Measurements from ENCODE around the gene AKAP17A. TPM values are rescaled to one million over a fixed set of nuclear protein-coding genes. Genes with fewer than 3 reads are reported as not detected.
"Not testable (repeated sequence)": the region's sequence is repeated elsewhere in the genome, so short reads cannot be mapped to it uniquely, and the experiment has no call there.

The AKAP17A gene
- total RNA-seq, 1 experiment from 2014 or later: 26.9 TPM

DNA sequence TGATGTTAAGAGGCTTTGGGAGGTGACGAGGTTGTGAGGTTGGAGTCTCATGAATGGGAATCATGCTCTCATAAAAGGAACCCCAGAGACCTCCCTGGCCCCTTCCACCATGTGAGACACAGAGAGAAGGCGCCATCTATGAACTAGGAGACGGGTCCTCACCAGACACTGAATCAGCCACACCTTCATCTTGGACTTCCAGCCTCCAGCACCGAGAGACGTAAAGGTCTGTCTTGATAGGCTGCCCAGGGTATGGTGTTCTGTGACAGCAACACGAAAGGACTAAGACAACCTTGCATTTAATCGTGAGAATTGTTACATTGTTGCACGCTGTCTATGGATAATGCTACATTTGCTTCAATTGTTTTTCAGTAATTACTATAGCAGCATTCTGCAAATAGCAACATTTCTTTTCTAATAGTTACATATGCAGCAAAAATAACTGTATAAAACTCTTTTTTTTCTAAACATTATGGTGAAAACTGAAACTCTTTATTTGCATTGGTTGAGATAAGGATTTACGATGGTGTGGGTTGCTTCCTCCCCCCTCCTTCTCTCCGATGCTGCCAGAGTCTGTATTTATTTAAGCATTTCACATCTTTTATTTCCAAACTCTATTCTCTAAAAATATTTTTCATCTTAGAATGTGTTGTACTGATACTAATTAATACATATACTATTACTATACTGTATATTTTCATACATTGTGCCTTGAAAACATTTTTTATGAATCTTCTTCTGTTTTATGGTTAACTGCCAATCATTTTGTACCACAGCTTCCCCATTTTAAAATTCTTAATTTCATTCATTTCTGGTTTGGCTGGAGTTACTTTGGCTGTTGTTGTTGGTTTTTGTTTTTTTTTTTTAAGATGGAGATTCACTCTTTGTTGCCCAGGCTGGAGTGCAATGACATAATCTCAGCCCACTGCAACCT, 26.4 kb upstream of the AKAP17A start:
- no peak overlapping the region for H3K27ac ChIP-seq
- DNase-seq (ENCODE audit: low read depth in 1 of 2, low spot score in 2 of 2): peak in 1 of 2 experiments; percentile 18
- H3K4me1 ChIP-seq (replicated peaks): no peaks in the 10 kb centered on the region
- H3K4me3 ChIP-seq: no peak overlapping the region
- no peaks in the 10 kb centered on the region for H3K27me3 ChIP-seq (replicated peaks)
- H3K9me3 ChIP-seq (replicated peaks): no peaks in the 10 kb centered on the region
- H3K36me3 ChIP-seq: no peaks in the 10 kb centered on the region

DNA sequence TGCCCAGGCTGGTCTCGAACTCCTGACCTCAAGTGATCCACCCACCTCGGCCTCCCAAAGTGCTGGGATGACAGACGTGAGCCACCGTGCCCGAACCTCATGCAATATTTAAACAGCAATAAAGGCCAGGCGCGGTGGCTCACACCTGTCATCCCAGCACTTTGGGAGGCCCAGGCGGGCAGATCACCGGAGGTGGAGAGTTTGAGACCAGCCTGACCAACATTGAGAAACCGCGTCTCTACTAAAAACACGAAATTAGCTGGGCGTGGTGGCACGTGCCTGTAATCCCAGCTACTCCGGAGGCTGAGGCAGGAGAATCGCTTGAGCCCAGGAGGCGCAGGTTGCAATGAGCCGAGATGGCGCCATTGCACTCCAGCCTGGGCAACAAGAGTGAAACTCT, 17.2 kb upstream of the AKAP17A start:
- not testable (repeated sequence) for H3K27ac ChIP-seq; H3K4me1 ChIP-seq (replicated peaks); H3K27me3 ChIP-seq (replicated peaks); H3K4me3 ChIP-seq; H3K9me3 ChIP-seq (replicated peaks); H3K36me3 ChIP-seq
- peak in 1 of 2 experiments; percentile 19 for DNase-seq (ENCODE audit: low read depth in 1 of 2, low spot score in 2 of 2)

DNA sequence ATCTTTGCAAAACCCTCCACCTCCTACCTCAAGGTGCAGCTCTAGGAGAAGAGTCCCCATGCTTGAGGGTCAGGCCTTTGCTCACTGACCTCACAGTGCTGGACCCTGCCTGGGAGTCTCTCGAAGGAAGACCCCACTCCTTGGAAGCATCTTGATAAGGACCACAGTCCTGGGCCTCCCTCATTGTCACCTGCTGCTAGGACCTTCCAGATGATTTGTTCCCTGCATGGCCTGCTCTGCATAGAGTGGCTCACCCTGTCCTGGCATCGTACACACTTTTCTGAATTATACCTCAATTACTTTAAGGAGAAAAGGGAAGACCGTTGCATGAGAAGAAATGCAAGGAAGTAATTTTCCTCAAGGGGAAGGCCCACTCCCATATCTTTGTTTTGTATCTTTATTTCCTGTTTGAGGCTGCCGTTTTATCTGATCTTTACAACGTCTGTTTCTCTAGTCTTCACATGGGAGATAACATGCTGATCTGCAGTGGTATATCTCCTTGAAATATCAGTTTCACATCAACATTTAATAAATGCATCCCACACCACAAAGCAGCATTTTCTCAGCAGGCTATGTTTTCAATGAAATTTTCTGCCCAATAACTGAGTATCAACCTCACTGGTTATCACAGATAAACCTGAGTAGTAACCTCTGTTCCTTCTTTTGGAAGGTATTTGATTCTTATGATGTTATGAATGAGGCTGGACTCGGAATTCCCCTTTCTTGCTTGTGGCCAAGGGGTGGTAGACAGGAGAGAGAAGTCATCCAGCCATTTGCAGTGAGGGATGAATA, 15.0 kb upstream of the AKAP17A start:
- H3K4me1 ChIP-seq (replicated peaks): no peaks in the 10 kb centered on the region
- no peak overlapping the region for H3K27ac ChIP-seq
- H3K27me3 ChIP-seq (replicated peaks): no peaks in the 10 kb centered on the region
- DNase-seq (ENCODE audit: low read depth in 1 of 2, low spot score in 2 of 2): no peak
- no peaks in the 10 kb centered on the region for H3K36me3 ChIP-seq
- H3K4me3 ChIP-seq: no peak overlapping the region
- no peaks in the 10 kb centered on the region for H3K9me3 ChIP-seq (replicated peaks)

DNA sequence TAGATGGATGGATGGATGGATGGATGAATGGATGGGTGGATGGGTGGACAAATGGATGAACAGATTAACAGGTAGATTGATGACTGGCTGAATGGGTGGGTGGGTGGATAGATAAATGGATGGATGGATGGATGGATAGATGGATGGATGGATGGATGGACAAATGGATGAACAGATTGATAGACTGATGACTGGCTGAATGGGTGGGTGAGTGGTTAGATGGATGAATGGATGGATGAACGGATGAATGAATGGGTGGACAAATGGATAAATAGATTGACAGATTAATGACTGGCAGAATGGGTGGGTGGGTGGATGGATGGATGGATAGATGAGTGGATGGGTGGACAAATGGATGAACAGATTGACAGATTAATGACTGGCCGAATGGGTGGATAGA, 13.6 kb upstream of the AKAP17A start:
- Histone ChIP-seq H3K4me1 (replicated peaks) (peaks cover 4% of the 10 kb centered on the region), H3K27ac (no peak overlapping the region), H3K36me3 (no peaks in the 10 kb centered on the region), H3K9me3 (replicated peaks) (no peaks in the 10 kb centered on the region), H3K27me3 (replicated peaks) (no peaks in the 10 kb centered on the region), H3K4me3 (no peak overlapping the region)
- DNase-seq (ENCODE audit: low read depth in 1 of 2, low spot score in 2 of 2): no peak

DNA sequence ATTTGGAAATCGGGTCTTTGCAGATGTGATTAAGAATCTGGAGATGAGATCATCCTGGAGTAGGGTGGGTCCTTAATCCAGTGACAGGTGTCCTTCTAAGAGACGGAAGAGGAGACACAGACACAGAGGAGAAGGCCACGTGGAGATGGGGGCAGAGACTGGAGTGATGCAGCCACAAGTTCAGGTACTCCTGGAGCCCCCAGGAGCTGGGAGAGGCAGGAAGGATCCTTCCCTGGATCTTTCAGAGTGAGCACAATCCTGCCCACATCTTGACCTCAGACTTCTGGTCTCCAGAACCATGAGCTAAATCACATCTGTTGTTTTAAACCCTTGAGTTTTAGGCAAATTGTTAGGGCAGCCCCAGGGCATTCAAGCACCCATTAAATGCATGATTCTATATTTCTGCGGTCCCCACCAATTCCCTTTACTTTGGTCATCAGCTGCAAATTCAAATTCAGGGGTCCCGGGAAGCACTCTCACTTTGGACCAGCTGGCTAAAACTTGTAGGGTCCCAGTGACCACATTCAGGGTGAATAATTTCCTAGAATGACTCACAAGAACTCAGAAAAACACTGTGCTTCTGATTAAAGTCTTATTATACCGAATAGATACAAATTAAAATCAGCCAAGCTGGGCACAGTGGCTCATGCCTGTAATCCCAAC, 12.8 kb upstream of the AKAP17A start:
- DNase-seq (ENCODE audit: low read depth in 1 of 2, low spot score in 2 of 2): no peak
- Histone ChIP-seq H3K4me3 (no peak overlapping the region), H3K9me3 (replicated peaks) (no peaks in the 10 kb centered on the region), H3K27ac (no peak overlapping the region), H3K36me3 (no peaks in the 10 kb centered on the region), H3K27me3 (replicated peaks) (no peaks in the 10 kb centered on the region), H3K4me1 (replicated peaks) (peaks cover 7% of the 10 kb centered on the region)

DNA sequence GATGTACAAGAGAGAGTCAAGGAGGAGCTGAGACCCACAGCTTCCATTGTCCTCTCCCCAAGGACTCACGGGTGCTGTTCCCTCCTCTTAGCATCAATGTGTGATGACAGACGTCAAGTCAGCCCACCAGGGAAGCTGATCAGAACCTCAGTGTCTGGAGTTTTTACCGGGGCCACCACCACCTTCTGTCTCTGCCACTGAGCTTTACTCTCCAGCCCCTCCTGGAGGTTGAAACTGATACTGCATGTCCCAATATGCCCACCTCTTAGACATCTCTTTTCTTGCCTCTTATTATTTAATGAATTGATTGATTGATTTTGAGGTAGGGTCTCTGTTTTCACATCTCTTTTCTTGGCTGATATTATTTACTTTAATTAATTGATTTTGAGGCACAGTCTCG, 10.3 kb upstream of the AKAP17A start:
- DNase-seq (ENCODE audit: low read depth in 1 of 2, low spot score in 2 of 2): peak; percentile 52 to 72

DNA sequence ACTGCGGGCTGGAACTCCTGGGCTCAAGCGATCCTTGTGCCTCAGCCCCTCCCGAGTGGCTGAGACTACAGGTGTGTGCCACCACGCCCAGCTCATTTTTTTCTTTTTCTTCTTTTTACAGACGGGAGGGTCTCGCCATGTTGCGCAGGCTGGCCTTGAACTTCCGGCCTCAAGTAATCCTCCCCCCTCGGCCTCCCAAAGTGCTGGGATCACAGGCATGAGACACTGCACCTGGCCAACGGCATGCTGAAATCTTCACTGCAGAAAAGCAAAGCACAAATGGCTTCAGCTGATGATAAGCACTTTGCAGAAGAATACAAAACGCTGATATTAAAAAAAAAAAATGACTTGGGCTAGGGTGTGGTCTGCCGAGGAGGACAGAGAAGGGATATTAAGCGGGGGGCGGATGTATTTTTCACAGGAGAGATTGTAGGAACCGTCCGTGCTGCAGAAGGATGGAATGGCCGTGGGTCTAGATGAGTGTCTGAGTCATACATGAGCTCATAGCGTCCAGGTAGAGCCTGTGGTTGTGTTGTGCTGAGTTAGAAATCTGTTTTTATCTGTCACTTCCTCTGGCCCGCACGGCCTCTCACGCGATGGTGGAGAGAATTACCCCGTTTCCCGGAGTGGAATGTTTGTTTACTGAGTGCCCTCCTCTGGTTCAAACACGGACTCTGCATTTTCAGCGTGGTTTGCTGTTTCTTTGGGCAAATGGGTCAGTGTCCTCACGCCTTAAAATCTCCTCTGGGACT, 8.5 kb upstream of the AKAP17A start:
- Histone ChIP-seq H3K36me3 (no peaks in the 10 kb centered on the region), H3K4me1 (replicated peaks) (peaks cover 7% of the 10 kb centered on the region), H3K9me3 (replicated peaks) (no peaks in the 10 kb centered on the region), H3K27ac (peak overlapping the region; percentile 53; the same call in 1 of the 2 replicates), H3K4me3 (no peak overlapping the region), H3K27me3 (replicated peaks) (no peaks in the 10 kb centered on the region)
- peak; percentile 80 to 83 for DNase-seq (ENCODE audit: low read depth in 1 of 2, low spot score in 2 of 2)

More for the DNA sequence above, 10.3 kb upstream of the AKAP17A start:
- H3K27ac ChIP-seq: no peak overlapping the region
- no peak overlapping the region for H3K4me3 ChIP-seq
- no peaks in the 10 kb centered on the region for H3K27me3 ChIP-seq (replicated peaks)
- H3K9me3 ChIP-seq (replicated peaks): no peaks in the 10 kb centered on the region
- H3K4me1 ChIP-seq (replicated peaks): peaks cover 7% of the 10 kb centered on the region
- no peaks in the 10 kb centered on the region for H3K36me3 ChIP-seq

DNA sequence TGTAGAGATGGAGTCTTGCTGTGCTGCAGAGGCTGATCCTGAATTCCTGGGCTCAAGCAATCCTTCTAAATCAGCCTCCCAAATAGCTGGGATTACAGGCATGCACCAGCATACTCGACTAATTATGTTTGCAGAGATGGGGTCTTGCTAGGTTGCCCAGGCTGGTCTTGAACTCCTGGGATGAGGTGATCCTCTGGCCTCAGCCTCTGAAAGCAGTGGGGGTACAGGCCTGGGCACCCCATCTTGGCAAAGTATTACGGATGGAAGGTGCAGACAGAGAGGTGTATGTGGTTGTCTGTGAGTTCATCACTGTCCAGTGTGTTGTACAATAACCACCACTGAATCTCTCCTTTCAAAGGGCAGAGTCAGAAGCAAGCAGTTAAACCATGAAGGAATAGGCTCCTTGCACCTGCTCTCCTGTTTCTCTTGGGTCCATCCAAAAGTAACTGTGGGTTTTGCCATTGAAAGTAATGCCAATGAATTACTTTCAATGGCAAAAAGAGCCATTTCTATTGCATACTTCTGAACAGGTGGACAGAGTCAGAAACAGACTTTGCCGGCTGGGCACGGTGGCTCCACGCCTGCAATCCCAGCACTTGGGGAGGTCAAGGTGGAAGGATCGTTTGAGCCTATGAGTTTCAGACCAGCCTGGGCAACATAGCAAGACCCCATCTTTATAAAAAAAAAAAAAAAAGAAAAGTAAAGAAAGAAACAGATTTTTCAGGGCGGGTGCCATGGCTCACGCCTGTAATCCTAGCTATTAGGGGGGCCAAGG, 7.0 kb upstream of the AKAP17A start:
- no peaks in the 10 kb centered on the region for H3K36me3 ChIP-seq
- H3K4me1 ChIP-seq (replicated peaks): peaks cover 7% of the 10 kb centered on the region
- no peak for DNase-seq (ENCODE audit: low read depth in 1 of 2, low spot score in 2 of 2)
- H3K9me3 ChIP-seq (replicated peaks): no peaks in the 10 kb centered on the region
- H3K27me3 ChIP-seq (replicated peaks): no peaks in the 10 kb centered on the region
- H3K27ac ChIP-seq: no peak overlapping the region
- no peak overlapping the region for H3K4me3 ChIP-seq

DNA sequence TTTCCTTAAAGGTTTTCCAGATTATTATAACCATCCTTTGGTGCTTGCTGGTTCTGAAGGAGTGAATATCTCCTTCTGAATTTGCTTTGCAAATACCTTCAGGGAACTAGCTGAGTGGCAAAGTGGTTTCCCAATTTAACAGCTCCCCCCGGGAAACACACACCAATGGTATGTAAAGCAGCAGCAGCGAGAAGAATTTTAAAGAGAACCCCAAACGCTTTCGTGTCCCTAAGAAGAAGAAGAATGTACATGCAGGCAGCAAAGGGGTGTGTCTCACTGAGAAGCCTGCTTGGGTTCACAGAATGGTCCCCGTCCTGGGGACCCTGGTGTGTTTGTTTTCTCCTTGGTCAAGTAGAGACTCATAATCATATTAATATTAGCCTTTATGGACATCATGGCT, 4.2 kb upstream of the AKAP17A start:
- peaks cover 7% of the 10 kb centered on the region for H3K4me1 ChIP-seq (replicated peaks)
- H3K4me3 ChIP-seq: no peak overlapping the region
- DNase-seq (ENCODE audit: low read depth in 1 of 2, low spot score in 2 of 2): no peak
- H3K27ac ChIP-seq: no peak overlapping the region
- H3K9me3 ChIP-seq (replicated peaks): no peaks in the 10 kb centered on the region
- H3K36me3 ChIP-seq: peaks cover 2% of the 10 kb centered on the region
- H3K27me3 ChIP-seq (replicated peaks): no peaks in the 10 kb centered on the region

DNA sequence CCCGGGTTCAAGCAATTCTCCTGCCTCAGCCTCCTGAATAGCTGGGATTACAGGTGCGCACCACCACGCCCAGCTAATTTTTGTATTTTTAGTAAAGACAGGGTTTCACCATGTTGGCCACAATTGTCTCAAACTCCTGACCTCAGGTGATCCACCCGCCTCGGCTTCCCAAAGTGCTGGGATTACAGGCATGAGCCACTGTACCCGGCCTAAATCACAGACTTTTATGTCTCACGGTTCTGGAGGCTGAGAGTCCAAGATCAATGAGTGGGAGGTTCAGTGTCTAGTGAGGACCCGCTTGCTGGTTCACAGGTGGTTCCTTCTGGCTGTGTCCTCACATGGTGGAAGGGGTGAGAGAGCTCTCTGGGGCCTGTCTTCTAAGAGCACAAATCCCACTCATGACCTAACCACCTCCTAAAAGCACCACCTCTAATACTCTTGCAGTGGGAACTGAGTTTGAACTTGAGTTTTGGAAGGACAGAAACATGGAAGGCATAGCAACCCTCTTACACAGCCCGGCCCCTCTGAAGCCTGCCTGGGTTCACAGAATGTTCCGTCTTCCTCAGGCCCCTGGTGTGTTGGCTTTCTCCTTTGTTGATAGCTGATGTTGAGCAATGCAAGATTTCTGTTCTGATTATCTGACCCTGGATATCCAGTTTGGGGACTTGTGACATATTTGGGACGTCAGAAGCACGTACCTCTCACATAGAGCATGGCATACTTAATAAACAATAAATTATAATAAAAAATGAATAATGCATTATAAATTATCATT, 1.9 kb upstream of the AKAP17A start:
- no peaks in the 10 kb centered on the region for H3K27me3 ChIP-seq (replicated peaks)
- H3K4me1 ChIP-seq (replicated peaks): peaks cover 9% of the 10 kb centered on the region
- no peak for DNase-seq (ENCODE audit: low read depth in 1 of 2, low spot score in 2 of 2)
- no peaks in the 10 kb centered on the region for H3K9me3 ChIP-seq (replicated peaks)
- H3K27ac ChIP-seq: no peak overlapping the region
- no peak overlapping the region for H3K4me3 ChIP-seq
- peaks cover 25% of the 10 kb centered on the region for H3K36me3 ChIP-seq

DNA sequence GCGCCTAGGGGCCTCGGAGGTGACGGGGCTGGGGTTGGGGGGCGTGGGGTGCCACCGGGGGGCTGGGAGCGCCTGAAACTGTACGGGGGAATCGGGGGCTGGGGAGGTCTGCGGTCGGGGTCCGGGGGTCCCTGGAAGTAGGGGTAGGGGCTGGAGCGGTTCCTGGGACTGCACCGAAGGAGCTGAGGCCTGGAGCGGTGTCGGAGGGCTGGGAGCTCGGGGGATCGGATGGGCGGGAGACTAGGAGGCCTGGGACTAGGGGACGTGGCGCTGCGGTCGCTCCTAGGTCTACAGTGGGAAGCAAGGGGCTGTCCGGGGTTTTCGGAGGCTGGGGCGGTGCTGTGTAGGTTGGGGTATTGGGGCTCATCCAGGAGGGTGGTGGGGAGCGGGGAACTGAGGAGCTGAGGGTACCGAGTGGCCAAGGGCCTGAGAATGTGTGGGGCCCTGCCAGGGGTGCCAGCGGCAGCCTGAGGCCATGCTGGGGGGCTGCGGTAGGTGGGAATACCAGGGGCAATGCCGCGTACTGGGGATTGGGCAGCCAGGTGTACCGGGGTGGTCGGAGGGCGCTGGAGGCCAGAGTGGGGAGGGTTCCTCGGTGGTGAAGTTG, 562 bp downstream of the AKAP17A start:
- H3K4me3 ChIP-seq: peak overlapping the region; percentile 83

More for the DNA sequence above, 562 bp downstream of the AKAP17A start:
- Histone ChIP-seq H3K9me3 (replicated peaks) (no peaks in the 10 kb centered on the region), H3K27me3 (replicated peaks) (no peaks in the 10 kb centered on the region), H3K27ac (peak overlapping the region; percentile 76), H3K36me3 (peaks cover 41% of the 10 kb centered on the region), H3K4me1 (replicated peaks) (peaks cover 9% of the 10 kb centered on the region)
- DNase-seq (ENCODE audit: low read depth in 1 of 2, low spot score in 2 of 2): no peak
